HG03558 (cell line): Measurements from ENCODE around the gene S100A16.
A peak's percentile ranks its signal among the peaks of the same experiment; 100 is the strongest.

ENCODE experiments used
- ATAC-seq: cut with Tn5 transposase; IDR thresholded peaks from one replicate; pipeline ENCODE4 v1.9.1; 2021; ENCODE audit warnings: moderate number of reproducible peaks; ENCODE audit not compliant: unreplicated experiment; ENCODE audit errors: extremely low read depth

Gene S100A16

DNA sequence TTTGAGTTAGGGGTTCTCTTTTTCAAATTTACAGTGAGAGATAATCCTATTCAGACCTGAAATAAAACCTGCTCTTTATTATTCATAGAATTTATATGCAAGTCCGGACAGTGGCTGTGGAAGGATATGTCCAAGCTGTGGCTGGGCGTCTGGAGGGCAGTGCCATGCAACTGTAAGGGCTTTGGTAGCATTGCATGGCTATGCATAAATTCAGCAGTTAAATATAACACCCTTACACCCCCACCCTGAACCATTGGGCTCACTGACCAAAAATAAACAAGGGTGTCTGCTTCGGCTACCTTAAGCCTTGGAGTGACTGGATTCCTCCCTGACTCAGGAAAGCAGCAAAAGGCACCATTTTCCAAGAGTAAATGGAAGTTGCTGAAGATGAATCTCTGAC is 26.3 kb upstream of the S100A16 start:
- no peak for ATAC-seq

DNA sequence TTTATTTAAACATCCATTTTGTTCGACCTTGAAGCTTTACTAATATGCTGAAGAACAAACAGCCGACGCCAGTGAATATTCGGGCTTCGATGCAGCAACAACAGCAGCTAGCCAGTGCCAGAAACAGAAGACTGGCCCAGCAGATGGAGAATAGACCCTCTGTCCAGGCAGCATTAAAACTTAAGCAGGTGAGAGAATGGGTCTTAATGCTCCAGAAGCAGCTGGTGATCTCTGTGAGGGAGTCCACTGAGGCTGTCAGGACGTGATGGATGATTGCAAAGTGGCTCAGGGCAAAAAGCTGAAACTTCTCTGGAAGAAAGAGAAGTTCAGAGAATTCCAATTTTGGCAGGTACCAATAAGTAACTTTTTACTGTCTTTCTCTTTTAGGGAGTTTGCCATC is 25.3 kb upstream of the S100A16 start:
- ATAC-seq = no peak

DNA sequence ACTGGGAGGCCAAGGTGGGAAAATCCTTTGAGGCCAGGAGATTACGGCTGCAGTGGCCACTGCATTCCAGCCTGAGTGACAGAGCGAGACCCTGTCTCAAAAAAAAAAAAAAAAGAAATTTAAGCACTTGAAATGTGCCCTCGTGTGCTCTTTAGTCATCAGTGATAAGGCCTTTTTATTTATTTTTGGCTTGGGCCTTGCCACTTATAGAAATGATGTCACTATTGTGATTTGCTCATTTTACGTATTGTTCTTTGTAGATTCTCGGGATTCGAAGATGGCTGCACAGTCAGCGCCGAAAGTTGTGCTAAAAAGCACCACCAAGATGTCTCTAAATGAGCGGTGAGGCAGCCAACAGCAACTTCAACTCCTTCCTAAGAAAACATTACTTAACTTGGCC is 23.4 kb upstream of the S100A16 start:
- no peak for ATAC-seq

DNA sequence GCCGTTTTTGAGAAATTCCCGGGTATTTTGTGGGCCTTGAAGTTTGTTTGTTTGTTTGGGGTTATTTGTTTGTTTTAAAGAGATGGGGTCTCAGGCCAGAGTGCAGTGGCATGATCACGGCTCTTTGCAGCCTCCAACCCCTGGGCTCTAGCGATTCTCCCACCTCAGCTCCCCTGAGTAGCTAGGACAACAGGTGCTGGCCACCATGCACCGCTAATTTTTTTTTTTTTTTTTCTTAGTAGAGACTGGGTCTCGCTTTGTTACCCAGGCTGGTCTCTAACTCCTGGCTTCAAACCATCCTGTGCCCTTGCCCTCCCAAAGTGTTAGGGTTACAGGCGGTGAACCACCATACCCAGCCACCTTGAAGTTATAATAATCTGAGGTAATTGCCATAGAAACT is 22.9 kb upstream of the S100A16 start:
- no peak for ATAC-seq

DNA sequence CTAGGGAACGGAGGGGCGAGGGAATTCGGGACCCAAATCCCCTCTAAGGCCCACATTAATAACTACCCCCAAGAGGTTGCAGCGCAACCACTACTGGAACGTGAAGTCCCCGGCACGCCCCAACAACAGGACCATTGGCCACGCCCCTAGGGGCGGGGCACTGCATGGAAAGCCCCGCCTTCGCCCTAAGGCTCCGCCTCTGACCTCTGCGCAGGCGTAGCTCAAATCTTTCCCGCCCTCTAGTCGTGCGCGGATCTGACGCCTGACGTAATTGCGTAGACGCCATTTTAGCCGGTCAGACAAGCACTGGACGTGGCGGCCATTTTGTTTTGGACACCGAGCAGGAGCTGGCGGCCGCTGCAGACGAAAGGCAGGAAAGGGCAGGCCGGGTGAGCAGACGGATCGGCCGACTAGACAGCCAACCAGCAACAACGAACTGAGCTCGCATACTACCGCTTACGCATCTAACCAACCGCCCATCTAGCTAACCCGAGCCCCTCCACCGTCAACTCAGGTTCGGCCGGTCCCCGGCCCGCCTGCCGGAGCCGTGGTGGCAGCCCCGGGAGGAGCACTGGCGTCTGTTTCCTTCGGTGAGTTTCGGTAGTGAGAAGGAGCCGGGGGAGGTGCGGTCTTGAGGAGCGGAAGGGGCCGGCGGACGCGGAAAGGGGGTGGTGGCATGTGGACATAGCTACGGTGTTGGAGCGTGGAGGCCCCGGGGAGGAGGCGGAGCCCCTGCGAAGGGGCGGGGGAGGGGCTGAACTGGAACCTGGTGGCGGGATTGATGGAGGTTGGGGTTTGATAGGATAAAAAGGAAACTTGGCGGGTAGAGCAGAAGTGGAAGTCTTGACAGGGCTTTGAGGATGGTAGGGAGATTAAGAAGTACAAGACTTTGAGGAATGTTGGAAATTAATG is 21.1 kb upstream of the S100A16 start, which contains the start of gene CHTOP:
Gene CHTOP, plus strand, starts transcription at position 313 of the 912 bp plus-strand sequence. CDS start 2,523 bp downstream, outside the sequence.
- ATAC-seq = peak; percentile 76

DNA sequence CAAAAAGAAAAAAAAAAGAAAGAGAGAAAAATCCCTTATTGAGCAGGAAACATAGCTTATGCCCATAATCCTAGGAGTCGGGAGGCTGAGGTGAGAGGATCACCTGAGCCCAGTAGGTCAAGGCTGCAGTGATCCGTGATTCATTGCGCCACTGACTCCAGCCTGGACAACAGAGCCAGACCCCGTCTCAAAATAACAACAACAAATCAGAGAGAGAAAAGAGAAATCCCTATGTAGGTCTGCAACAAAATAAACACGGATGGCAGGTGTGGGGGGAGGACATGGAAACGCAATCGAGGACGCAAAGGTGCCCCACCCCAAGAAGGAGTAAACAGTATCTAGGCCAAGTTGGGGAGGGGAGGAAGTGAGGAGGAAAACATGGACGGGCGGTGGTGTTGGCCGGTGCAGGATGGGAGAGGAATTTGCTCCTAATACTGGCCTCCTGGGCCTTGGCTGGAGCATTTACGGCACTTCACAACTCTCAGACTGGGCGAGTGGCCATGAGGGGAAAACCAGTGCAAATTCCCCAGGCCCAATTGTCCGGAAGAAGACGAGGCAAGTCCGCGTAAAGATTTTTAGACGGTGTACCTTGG is 20.3 kb upstream of the S100A16 start:
- ATAC-seq = no peak

DNA sequence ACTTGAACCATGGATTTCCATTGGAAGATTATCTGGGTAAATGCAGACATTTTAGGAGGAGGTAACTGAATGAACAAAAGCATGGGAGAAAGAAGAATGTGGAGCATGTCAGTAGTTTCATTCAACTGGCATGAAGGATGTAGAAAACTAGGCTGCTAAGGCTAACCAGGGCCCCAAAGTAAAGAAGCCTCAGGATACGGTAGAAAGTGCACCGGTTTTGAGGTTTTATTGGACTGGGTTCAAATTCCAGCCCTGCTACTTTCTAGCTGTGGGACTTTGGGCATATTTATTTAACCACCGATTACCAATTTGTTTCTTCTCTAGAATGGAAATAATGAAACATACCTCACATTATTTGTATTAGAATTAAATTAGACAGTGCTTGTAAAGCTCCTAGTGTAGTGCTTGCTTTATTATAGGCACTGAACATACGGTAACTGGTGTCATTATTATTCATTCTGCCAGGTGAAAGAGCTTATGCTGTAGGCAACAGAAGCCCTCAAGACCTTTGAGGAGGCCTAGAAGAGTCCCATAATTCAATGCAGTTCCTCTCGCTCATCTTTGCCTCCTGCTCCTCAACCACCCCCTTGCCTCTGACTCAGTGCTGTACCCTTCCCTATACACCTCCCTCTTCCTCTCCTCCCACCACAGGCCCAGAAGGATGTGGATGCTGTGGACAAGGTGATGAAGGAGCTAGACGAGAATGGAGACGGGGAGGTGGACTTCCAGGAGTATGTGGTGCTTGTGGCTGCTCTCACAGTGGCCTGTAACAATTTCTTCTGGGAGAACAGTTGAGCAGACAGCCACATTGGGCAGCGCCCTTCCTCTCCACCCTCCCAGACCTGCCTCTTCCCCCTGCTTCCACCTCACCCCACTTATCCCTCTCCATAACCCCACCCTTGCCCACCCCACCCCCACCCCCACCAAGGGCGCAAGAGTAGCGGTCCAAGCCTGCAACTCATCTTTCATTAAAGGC is 18.4 kb upstream of the S100A16 start:
- no peak for ATAC-seq

DNA sequence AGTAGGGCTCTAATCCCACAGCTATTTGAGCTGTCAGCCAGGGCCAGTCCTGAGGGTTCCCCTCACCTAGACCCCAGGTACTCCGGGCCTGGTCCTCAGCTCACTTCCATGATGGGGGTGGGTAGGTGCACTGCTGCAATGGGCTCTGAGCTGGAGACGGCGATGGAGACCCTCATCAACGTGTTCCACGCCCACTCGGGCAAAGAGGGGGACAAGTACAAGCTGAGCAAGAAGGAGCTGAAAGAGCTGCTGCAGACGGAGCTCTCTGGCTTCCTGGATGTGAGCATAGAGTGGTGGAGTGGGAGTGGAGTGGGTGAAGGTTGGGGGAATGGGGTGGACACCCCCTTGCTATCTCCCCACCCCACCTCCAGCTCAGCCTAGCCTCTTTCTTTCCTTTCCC is 17.4 kb upstream of the S100A16 start:
- no peak for ATAC-seq

DNA sequence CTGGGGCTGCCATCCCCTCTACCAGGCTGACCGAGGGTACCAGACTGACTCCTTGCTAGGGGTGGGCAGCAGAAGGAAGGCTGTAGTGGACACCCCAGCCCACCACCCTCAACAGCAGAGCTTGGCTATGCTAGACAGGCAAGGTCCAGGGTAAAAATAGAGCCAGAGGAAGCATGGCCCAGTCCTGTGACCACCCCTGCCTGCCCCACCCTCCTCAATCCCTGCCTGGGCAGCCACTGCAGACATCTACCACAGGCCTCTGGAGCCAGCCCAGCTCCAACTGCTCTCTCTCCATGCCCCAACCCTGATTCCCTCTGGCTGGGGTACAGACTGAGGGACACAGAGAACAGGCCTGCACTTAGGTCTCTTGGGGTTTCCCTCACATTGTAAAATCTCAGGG is 17.0 kb upstream of the S100A16 start:
- no peak for ATAC-seq

DNA sequence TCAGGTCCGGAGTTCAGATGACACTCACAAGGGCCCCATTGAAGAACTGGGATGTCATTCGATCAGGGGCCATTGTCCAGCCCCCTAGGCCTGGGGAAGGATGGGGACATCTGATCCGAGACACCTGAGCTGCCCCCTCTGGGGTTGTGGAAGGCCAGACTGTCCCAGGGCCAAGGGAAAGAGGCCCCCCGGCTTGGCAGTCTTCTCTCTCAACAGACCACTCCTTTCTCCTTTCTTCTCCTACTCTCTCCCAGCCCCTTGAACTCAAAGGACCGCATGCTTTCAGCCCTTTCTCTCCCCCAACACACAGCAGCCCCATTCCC is 16.4 kb upstream of the S100A16 start:
- ATAC-seq = no peak

DNA sequence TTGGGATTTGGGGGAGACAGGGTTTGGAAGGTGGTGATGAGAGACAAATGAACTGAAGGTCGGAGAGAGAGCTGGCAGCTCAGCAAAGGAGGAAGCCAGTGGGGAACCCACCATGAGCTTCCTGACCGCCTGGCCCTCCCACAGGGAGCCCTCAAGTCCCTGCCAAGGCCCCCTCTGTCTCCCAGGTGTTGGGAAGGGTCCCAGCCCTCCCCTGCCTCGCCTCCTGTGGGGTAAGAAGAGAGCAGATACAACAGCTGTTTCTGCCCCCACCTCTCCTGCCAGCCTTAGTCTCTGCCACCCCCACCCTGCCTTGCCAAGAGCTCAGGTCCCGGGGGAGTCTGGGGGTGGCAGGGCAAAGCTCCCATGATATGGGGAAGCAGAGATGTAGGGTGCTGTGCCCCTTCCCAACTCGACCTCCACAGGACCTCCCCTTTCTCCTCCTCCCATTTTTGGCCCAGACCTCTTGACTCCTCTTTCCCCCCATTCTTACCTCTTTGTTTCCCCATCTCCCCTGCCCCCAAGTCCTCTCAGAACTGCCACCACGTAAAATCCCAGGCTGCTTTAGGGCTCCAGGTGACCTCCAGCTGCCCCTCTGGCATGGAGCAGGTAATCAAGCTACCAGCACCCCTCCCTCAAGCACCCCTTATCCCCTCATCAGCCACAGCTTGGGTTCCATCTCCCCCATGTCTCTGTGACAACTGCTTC is 15.9 kb upstream of the S100A16 start:
- no peak for ATAC-seq

DNA sequence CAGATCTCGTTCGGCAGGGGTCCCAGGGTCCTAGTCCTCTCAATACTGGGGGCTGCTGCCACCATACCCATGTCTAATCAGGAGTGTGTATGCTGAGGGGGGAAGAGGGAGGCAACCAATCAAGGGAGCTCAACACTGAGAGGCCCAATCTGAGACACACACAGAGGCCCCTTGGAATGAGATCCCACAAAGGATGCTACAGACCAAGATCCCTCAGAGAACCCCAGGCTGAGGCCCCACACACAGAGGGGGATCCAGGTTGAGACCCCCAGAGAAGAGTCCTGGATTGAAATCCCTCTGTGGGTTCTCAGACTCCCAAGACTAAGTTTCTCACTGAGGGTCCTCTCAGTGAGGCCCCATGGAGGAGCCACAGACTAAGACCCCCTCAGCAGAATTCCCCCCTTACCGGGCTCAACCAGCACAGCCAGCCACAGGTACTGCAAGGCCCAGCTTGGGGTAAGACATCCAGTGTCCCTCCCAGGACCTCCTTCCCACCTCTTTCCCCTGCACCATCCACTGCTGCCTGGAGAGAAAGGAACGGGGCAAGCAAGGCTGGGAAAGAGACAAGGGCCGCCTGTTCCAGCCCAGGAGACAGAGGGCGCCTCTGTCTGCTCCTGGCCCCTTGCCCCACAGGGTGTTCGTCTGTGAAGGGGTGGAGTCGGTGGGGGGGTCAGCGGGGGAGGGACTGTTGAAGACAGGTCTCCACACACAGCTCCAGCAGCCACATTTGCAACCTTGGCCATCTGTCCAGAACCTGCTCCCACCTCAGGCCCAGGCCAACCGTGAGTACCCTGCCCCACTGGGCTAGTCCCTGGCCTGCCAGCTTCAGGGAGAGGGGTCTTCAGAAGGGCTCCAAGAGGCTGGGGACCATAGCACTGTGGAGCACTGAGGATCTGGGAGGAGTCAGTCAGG is 15.0 kb upstream of the S100A16 start, which contains the start of gene S100A1:
Gene S100A1, plus strand, starts transcription at position 720 of the 912 bp plus-strand sequence. CDS start 2,088 bp downstream, outside the sequence.
- ATAC-seq = no peak

DNA sequence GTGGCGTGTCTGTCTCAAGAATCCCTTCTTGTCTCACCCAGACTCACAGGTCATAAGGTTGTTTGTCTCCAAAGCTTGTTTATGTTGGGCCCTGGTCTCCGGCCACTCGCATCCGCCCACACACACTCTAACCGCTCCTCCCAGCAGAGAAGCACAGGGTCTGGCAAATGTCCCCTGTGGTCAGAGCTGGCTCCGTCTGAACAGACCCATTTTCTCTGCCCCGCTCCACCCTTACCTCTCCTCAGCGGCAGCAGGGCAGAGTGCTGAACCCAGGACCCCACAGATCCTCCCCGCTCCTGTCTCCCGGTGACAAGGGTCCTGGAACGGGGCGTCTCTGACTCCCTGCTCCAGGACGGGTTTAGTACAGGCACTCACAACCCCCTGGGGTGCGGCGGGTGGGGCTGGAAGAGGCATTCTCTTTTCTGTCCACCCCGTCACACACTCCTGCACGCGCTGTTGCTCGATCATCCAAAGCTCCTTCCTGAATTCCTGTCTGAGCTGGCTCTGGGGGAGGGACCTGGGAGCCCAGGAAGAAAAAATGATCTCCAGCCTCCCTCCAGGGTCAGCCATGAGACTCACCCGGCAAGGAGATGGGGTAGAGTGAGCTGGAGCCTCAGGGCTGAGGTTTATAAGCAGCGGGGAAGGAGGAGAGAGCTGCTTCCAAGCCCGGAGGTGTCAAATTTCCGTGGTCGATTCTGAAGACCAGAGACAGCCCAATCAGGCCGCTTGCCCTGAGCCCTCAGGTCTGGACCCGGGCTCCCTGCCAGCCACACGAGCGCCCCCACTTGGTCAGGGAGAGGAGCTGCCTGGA is 14.2 kb upstream of the S100A16 start, which contains the start of gene S100A13:
Gene S100A13, minus strand, starts transcription at position 602 of the 811 bp plus-strand sequence. CDS start 1,033 bp downstream, outside the sequence.
- ATAC-seq = no peak

DNA sequence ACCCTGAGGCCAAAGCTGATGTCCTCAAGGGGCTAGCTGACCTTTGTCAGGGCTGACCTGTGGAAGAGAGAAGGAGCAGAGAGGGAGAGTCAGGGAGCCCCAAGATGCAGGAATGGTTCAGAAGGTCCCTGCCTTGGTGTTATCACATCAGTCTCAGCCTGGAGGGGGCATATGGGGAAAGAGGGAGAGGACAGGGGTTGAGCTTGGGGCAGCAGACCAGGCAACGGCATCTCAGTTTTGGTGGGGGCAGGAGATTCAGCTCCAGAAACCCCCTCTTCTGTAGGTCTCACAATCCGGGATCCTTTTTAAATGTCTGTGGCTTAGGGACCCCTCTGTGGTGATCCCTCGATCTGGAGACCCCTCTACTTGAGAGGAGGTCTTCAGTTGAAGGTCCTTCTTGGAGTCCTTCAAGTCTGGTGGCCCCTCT is 13.6 kb upstream of the S100A16 start:
- no peak for ATAC-seq

DNA sequence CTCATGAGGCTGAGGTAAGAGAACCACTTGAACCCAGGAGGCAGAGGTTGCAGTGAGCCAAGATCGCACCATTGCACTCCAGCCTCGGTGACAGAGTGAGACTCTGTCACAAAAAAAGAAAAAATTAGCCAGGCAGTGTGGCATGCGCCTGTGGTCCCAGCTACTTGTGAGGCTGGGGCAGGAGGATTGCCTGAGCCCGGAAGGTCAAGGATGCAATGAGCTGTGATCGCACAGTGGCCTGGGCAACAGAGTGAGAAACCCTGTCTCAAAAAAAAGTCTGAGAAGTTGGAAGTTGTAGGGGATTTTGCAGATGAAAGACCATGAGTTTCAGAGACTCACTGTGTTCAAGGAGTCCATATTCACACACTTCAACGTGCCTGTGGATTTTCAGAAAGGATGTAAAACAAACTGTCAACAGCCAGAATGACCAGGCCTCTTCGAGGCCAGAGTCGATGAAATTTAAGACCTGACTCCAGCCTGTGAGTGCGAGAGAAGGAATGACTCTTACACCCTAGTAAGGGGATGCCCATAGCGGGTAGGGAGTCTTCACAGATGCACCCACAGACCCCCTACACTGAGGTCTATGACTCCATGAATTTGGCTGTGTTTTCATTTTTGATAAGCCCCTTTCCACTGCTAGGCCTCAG is 12.2 kb upstream of the S100A16 start:
- ATAC-seq = no peak

DNA sequence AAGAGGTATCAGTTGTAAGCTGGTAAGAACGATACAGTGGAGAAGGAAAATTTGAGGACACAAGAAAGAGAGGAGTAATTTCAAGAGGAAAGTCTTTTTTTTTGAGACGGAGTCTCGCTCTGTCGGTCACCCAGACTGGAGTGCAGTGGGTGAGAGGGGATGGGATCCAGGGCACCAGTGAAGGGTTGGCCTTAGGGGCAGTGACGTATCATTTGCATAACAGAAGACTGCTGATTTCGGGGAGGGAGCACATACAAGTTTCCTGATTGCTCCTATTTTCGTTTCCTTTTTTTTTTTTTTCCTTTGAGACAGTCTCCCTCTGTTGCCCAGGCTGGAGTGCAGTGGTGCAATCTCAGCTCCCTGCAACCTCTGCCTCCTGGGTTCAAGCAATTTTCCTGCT is 10.2 kb upstream of the S100A16 start:
- no peak for ATAC-seq

DNA sequence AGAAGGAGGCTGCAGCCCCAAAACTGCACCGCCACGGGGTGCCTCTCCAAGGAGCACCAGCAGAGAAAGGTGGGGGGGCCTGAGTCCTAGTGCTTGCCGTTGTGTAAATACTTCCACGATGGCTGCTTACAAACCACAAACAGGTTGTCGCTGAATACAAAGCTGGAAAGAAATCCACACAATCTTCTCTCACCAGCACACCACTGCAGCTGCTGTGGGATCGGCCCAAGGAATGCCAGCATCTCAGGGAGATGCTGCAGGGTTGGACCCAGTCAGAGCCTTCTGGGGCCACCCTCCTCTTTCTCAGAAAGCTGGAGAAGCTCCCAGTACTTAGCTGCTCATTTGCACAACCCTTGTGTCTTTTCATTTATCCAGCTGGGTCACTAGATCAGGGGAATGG is 6.2 kb upstream of the S100A16 start:
- ATAC-seq = no peak
